Measurements from ENCODE around the gene TSPAN31.
A peak's percentile ranks its signal among the peaks of the same experiment; 100 is the strongest.

TSPAN31 gene

GRCh38 chr12:57782243-57782607, 37.4 kb downstream of the TSPAN31 start:
- no peak for DNase-seq (ENCODE audit: low read depth in 3 of 3, low spot score in 1 of 3)

- peak; percentile 89 to 98 (median 91) for DNase-seq (ENCODE audit: low read depth in 3 of 3, low spot score in 1 of 3)
Measured at GRCh38 chr12:57782608-57783465, 38.0 kb downstream of the TSPAN31 start, which contains the start of gene TSFM. TSS of gene TSFM (plus strand) at chr12:57782787. CDS start at chr12:57782802, 15 bp downstream.

GRCh38 chr12:57783466-57783801, 38.6 kb downstream of the TSPAN31 start:
- no peak for DNase-seq (ENCODE audit: low read depth in 3 of 3, low spot score in 1 of 3)

GRCh38 chr12:57783861-57784260, 39.0 kb downstream of the TSPAN31 start:
- DNase-seq (ENCODE audit: low read depth in 3 of 3, low spot score in 1 of 3) = no peak

GRCh38 chr12:57793920-57794319, 49.1 kb downstream of the TSPAN31 start:
- DNase-seq (ENCODE audit: low read depth in 3 of 3, low spot score in 1 of 3) = no peak

- no peak for DNase-seq (ENCODE audit: low read depth in 3 of 3, low spot score in 1 of 3)
Measured at GRCh38 chr12:57795354-57795753, 50.5 kb downstream of the TSPAN31 start.

- DNase-seq (ENCODE audit: low read depth in 3 of 3, low spot score in 1 of 3) = no peak
Measured at GRCh38 chr12:57796996-57797395, 52.2 kb downstream of the TSPAN31 start.

GRCh38 chr12:57797933-57798332, 53.1 kb downstream of the TSPAN31 start:
- DNase-seq (ENCODE audit: low read depth in 3 of 3, low spot score in 1 of 3) = no peak

All from stimulated activated CD4-positive, alpha-beta T cell treated with anti-CD3 and anti-CD28 coated beads, TNF-alpha, amount 100 ng/mL, for 1 hour (primary cell).